Measurements from ENCODE around the gene NPAS3.

GRCh38 chr14:33509454-33509853 is 570.8 kb downstream of the NPAS3 start:
- TF ChIP-seq CTCF (IDR thresholded peaks at IDR 0.05) (no peak), POLR2A (IDR thresholded peaks at IDR 0.05) (no peak)
